HepG2 (cell line): ENCODE measurements around the gene CCDC57. TPM values are rescaled to one million over a fixed set of nuclear protein-coding genes. Genes with fewer than 3 reads are reported as not detected.

Source experiments
- CENPX ChIP-seq: sonication (generic); formaldehyde crosslinking; IDR thresholded peaks from 2 replicates; pipeline ENCODE4 v1.9.0; 2021; ENCODE audit warnings: mild to moderate bottlenecking, missing genetic modification reagents, moderate library complexity
- EP300 ChIP-seq, 3 experiments: sonication (generic) in 1 of 3; formaldehyde crosslinking in 1 of 3; IDR thresholded peaks; 2 replicates each; pipeline versions ENCODE4 v1.5.1 to v1.6.1; 2011 to 2020; ENCODE audit warnings: low read depth in 2 of 3, low read length in 2 of 3, borderline replicate concordance in 1 of 3, improper control_type of control experiment in 1 of 3, mild to moderate bottlenecking in 1 of 3, missing genetic modification reagents in 1 of 3, moderate library complexity in 1 of 3
- ETV6 ChIP-seq: sonication (generic); formaldehyde crosslinking; conservative IDR thresholded peaks from 2 replicates; pipeline ENCODE4 v1.4.0; 2020; ENCODE audit warnings: missing genetic modification reagents
- HOMEZ ChIP-seq: IDR thresholded peaks from 2 replicates; pipeline ENCODE4 v1.6.1; 2016; ENCODE audit warnings: low read depth
- MATR3 ChIP-seq: sonication (generic); formaldehyde crosslinking; IDR thresholded peaks from 2 replicates; pipeline ENCODE4 v1.4.0; 2020; ENCODE audit warnings: missing genetic modification reagents
- MXI1 ChIP-seq: IDR thresholded peaks from 3 replicates; pipeline ENCODE4 v1.6.1; 2012; ENCODE audit warnings: low read depth, low read length, inconsistent platforms, borderline replicate concordance
- MYNN ChIP-seq: sonication (generic); formaldehyde crosslinking; IDR thresholded peaks from 2 replicates; pipeline ENCODE4 v1.4.0; 2020; ENCODE audit warnings: mild to moderate bottlenecking, low read depth, missing genetic modification reagents
- ONECUT2 ChIP-seq: sonication (generic); formaldehyde crosslinking; IDR thresholded peaks from 2 replicates; pipeline ENCODE4 v1.4.0; 2020; ENCODE audit warnings: missing genetic modification reagents
- RXRA ChIP-seq: sonication (generic); formaldehyde crosslinking; IDR thresholded peaks from 2 replicates; pipeline ENCODE4 v1.5.1; 2020; ENCODE audit warnings: missing genetic modification reagents
- TARDBP ChIP-seq: sonication (generic); formaldehyde crosslinking; IDR thresholded peaks from 2 replicates; pipeline ENCODE4 v1.8.0; 2022; ENCODE audit warnings: mild to moderate bottlenecking, missing genetic modification reagents
- ZFP41 ChIP-seq: sonication (generic); formaldehyde crosslinking; IDR thresholded peaks from 2 replicates; pipeline ENCODE4 v1.4.0; 2020; ENCODE audit warnings: mild to moderate bottlenecking, missing genetic modification reagents, borderline replicate concordance
- ZFY ChIP-seq: sonication (generic); formaldehyde crosslinking; IDR thresholded peaks from 2 replicates; pipeline ENCODE4 v1.4.0; 2020; ENCODE audit warnings: missing genetic modification reagents
- ZNF34 ChIP-seq: sonication (generic); formaldehyde crosslinking; IDR thresholded peaks from 2 replicates; pipeline ENCODE4 v1.4.0; 2020; ENCODE audit warnings: mild to moderate bottlenecking, missing genetic modification reagents, borderline replicate concordance
- ZNF468 ChIP-seq: sonication (generic); formaldehyde crosslinking; IDR thresholded peaks from 2 replicates; pipeline ENCODE4 v1.8.0; 2022; ENCODE audit warnings: mild to moderate bottlenecking, moderate library complexity, missing genetic modification reagents
- ZNF580 ChIP-seq: IDR thresholded peaks from 2 replicates; pipeline ENCODE4 v1.6.1; 2016; ENCODE audit warnings: low read depth, borderline replicate concordance
- ZNF672 ChIP-seq: sonication (generic); formaldehyde crosslinking; IDR thresholded peaks from 2 replicates; pipeline ENCODE4 v1.8.1; 2022; ENCODE audit warnings: missing genetic modification reagents
- ZNF713 ChIP-seq: sonication (generic); formaldehyde crosslinking; IDR thresholded peaks from 2 replicates; pipeline ENCODE4 v1.4.0; 2020; ENCODE audit warnings: mild to moderate bottlenecking, missing genetic modification reagents
- ZNF724P ChIP-seq: sonication (generic); formaldehyde crosslinking; IDR thresholded peaks from 2 replicates; pipeline ENCODE4 v1.8.0; 2022; ENCODE audit warnings: missing genetic modification reagents, borderline replicate concordance
- ZSCAN20 ChIP-seq: sonication (generic); formaldehyde crosslinking; IDR thresholded peaks from 2 replicates; pipeline ENCODE4 v1.4.0; 2020; ENCODE audit warnings: missing genetic modification reagents, mild to moderate bottlenecking, borderline replicate concordance
- ZSCAN30 ChIP-seq: sonication (generic); formaldehyde crosslinking; IDR thresholded peaks from 2 replicates; pipeline ENCODE4 v1.5.0; 2020; ENCODE audit warnings: mild to moderate bottlenecking, missing genetic modification reagents
- polyA plus RNA-seq, 8 experiments: library from polyadenylated mRNA; depleted of rRNA in 3 of 8; stranded (reverse) in 7 of 8; unstranded in 1 of 8; fragments of >200 nt; fragmentation: Illumina TruSeq in 4 of 8; extraction: Trizol in 4 of 8; gene quantifications; 2 replicates each; pipeline versions ENCODE4 v1.2.1 to v1.2.3, GENCODE V29; 2011 to 2016; ENCODE audit warnings: low read depth in 4 of 8, missing spikeins in 1 of 8, mixed read lengths in 1 of 8; ENCODE audit not compliant: insufficient read depth in 1 of 8
- total RNA-seq, 5 experiments: library from RNA; depleted of rRNA; stranded (reverse); fragments of >200 nt; fragmentation: Illumina TruSeq; extraction: Trizol; gene quantifications; 2 replicates each; pipeline ENCODE4 v1.2.3, GENCODE V29; 2016; ENCODE audit warnings: low read depth in 1 of 5
- TF ChIP-seq, protein P1 (sequence below): IDR thresholded peaks from 2 replicates; pipeline ENCODE4 v1.6.1; 2012; ENCODE audit warnings: low read length, improper control_type of control experiment
- TF ChIP-seq, protein P2 (sequence below): fragments of 450-650 bp; IDR thresholded peaks from 2 replicates; pipeline ENCODE4 v1.6.1; 2017

CCDC57 gene
- total and polyA plus RNA-seq, 2 of the 13 experiments (the other 11 are each of a cell fraction or from before 2014, with no cell fraction given) = 59.3 to 59.9 TPM

- TF ChIP-seq ZNF713 (no peak), MATR3 (no peak), ONECUT2 (CRISPR knock-in tag) (no peak), ZNF672 (CRISPR knock-in tag) (0 out of 2 replicates have a peak, but pooled peaks have one; percentile 60), ZNF34 (no peak), MXI1 (peak; percentile 79; the same call in 1 of the 3 replicates), ZFY (CRISPR knock-in tag) (peak; percentile 69), MYNN (no peak), RXRA (CRISPR knock-in tag) (no peak), ZNF724P (CRISPR knock-in tag) (peak; percentile 15; the same call in 1 of the 2 replicates), EP300 (IDR thresholded peaks at IDR 0.05; ENCODE audit: low read depth in 2 of 2, low read length in 2 of 2) (no peak), EP300 (CRISPR knock-in tag; IDR thresholded peaks at IDR 0.05; ENCODE audit: borderline replicate concordance) (no peak), CENPX (CRISPR knock-in tag) (no peak), ZNF468 (CRISPR knock-in tag) (no peak), ZSCAN30 (CRISPR knock-in tag) (no peak), HOMEZ (CRISPR knock-in tag) (no peak), ETV6 (no peak), ZSCAN20 (CRISPR knock-in tag) (0 out of 2 replicates have a peak, but pooled peaks have one; percentile 36), TARDBP (CRISPR knock-in tag) (no peak), ZFP41 (CRISPR knock-in tag) (no peak), ZNF580 (CRISPR knock-in tag) (no peak; the same call in 1 of the 2 replicates)
- TF ChIP-seq, protein P1, sequence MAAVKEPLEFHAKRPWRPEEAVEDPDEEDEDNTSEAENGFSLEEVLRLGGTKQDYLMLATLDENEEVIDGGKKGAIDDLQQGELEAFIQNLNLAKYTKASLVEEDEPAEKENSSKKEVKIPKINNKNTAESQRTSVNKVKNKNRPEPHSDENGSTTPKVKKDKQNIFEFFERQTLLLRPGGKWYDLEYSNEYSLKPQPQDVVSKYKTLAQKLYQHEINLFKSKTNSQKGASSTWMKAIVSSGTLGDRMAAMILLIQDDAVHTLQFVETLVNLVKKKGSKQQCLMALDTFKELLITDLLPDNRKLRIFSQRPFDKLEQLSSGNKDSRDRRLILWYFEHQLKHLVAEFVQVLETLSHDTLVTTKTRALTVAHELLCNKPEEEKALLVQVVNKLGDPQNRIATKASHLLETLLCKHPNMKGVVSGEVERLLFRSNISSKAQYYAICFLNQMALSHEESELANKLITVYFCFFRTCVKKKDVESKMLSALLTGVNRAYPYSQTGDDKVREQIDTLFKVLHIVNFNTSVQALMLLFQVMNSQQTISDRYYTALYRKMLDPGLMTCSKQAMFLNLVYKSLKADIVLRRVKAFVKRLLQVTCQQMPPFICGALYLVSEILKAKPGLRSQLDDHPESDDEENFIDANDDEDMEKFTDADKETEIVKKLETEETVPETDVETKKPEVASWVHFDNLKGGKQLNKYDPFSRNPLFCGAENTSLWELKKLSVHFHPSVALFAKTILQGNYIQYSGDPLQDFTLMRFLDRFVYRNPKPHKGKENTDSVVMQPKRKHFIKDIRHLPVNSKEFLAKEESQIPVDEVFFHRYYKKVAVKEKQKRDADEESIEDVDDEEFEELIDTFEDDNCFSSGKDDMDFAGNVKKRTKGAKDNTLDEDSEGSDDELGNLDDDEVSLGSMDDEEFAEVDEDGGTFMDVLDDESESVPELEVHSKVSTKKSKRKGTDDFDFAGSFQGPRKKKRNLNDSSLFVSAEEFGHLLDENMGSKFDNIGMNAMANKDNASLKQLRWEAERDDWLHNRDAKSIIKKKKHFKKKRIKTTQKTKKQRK = no peak
- TF ChIP-seq, protein P2, sequence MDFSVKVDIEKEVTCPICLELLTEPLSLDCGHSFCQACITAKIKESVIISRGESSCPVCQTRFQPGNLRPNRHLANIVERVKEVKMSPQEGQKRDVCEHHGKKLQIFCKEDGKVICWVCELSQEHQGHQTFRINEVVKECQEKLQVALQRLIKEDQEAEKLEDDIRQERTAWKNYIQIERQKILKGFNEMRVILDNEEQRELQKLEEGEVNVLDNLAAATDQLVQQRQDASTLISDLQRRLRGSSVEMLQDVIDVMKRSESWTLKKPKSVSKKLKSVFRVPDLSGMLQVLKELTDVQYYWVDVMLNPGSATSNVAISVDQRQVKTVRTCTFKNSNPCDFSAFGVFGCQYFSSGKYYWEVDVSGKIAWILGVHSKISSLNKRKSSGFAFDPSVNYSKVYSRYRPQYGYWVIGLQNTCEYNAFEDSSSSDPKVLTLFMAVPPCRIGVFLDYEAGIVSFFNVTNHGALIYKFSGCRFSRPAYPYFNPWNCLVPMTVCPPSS = no peak
Observed at GRCh38 chr17:82228842-82229697, 16.4 kb upstream of the CCDC57 start, which contains the start of gene SLC16A3 (continued).
